HG02610 (cell line): ENCODE results near the gene UBR4.

ENCODE experiments used
- ATAC-seq: cut with Tn5 transposase; IDR thresholded peaks from one replicate; pipeline ENCODE4 v1.9.1; 2021; ENCODE audit warnings: mild to moderate bottlenecking, moderate library complexity; ENCODE audit not compliant: unreplicated experiment

UBR4 gene

GRCh38 chr1:19096990-19097389 lies 113.1 kb downstream of the UBR4 start:
- ATAC-seq = no peak

- no peak for ATAC-seq
Measured at GRCh38 chr1:19096036-19096833, 113.8 kb downstream of the UBR4 start.

GRCh38 chr1:19091196-19091953 lies 118.7 kb downstream of the UBR4 start:
- ATAC-seq = no peak

- ATAC-seq = no peak
Measured at GRCh38 chr1:19089524-19089923, 120.5 kb downstream of the UBR4 start.

- ATAC-seq = no peak
Measured at GRCh38 chr1:19088717-19089442, 121.2 kb downstream of the UBR4 start.

GRCh38 chr1:19087737-19088594 lies 122.1 kb downstream of the UBR4 start:
- no peak for ATAC-seq

- no peak for ATAC-seq
Measured at GRCh38 chr1:19087017-19087736, 122.9 kb downstream of the UBR4 start.

- no peak for ATAC-seq
Measured at GRCh38 chr1:19086176-19086875, 123.7 kb downstream of the UBR4 start.

GRCh38 chr1:19084206-19084738 lies 125.8 kb downstream of the UBR4 start:
- ATAC-seq = no peak

- ATAC-seq = no peak
Measured at GRCh38 chr1:19083081-19083480, 127.0 kb downstream of the UBR4 start.

- no peak for ATAC-seq
Measured at GRCh38 chr1:19081218-19081893, 128.7 kb downstream of the UBR4 start.

- ATAC-seq = no peak
Measured at GRCh38 chr1:19080721-19081120, 129.3 kb downstream of the UBR4 start.

- no peak for ATAC-seq
Measured at GRCh38 chr1:19079541-19080472, 130.3 kb downstream of the UBR4 start.

GRCh38 chr1:19078536-19078935 lies 131.5 kb downstream of the UBR4 start:
- no peak for ATAC-seq

- ATAC-seq = no peak
Measured at GRCh38 chr1:19076841-19077616, 133.0 kb downstream of the UBR4 start.

GRCh38 chr1:19074902-19075721 lies 135.0 kb downstream of the UBR4 start:
- no peak for ATAC-seq
